Loucy (cell line): ENCODE measurements around the gene PRC1.

ENCODE experiments used
- H2AFZ ChIP-seq: fragments of 200-600 bp; sonication (generic); 2 replicates; pipeline ENCODE4 v1.6.0; 2016; ENCODE audit warnings: antibody characterized with exemption, mild to moderate bottlenecking, low read length, moderate library complexity
- H3F3A ChIP-seq: fragments of 200-600 bp; 2 replicates; pipeline ENCODE4 v1.6.0; 2016; ENCODE audit warnings: antibody characterized with exemption, low read depth, mild to moderate bottlenecking
- H3K27me3 ChIP-seq: fragments of 200-600 bp; sonication (generic); 2 replicates; pipeline ENCODE4 v1.6.1; 2014; ENCODE audit warnings: low read length, mild to moderate bottlenecking; ENCODE audit not compliant: insufficient read depth, poor library complexity, severe bottlenecking
- H3K36me3 ChIP-seq: fragments of 200-600 bp; sonication (generic); 2 replicates; pipeline ENCODE4 v1.6.1; 2016; ENCODE audit warnings: low read length; ENCODE audit not compliant: insufficient read depth
- H3K4me1 ChIP-seq: fragments of 200-600 bp; sonication (generic); 2 replicates; pipeline ENCODE4 v1.5.1; 2014; ENCODE audit warnings: low read length, mild to moderate bottlenecking; ENCODE audit not compliant: insufficient read depth, poor library complexity, severe bottlenecking
- H3K4me2 ChIP-seq: fragments of 200-600 bp; sonication (generic); 2 replicates; pipeline ENCODE4 v1.6.0; 2014; ENCODE audit warnings: antibody characterized with exemption, low read length, low read depth, mild to moderate bottlenecking; ENCODE audit not compliant: poor library complexity, severe bottlenecking
- H3K4me3 ChIP-seq: fragments of 200-600 bp; sonication (generic); 2 replicates; pipeline ENCODE4 v1.5.1; 2014; ENCODE audit warnings: low read length, mild to moderate bottlenecking, mixed read lengths; ENCODE audit not compliant: poor library complexity, severe bottlenecking
- H3K79me2 ChIP-seq: fragments of 200-600 bp; sonication (generic); 2 replicates; pipeline ENCODE4 v1.6.1; 2014; ENCODE audit warnings: low read length; ENCODE audit not compliant: insufficient read depth
- H3K9ac ChIP-seq: fragments of 200-600 bp; sonication (generic); 2 replicates; pipeline ENCODE4 v1.6.0; 2014; ENCODE audit warnings: mild to moderate bottlenecking, low read depth, low read length, moderate library complexity; ENCODE audit not compliant: poor library complexity, severe bottlenecking
- H3K9me2 ChIP-seq: fragments of 200-600 bp; sonication (generic); replicated peaks from 2 replicates; pipeline ENCODE4 v1.6.1; 2016; ENCODE audit warnings: low read depth, low read length, mixed read lengths
- H3K9me3 ChIP-seq: fragments of 200-600 bp; sonication (generic); 2 replicates; pipeline ENCODE4 v1.6.1; 2014; ENCODE audit warnings: mild to moderate bottlenecking, antibody characterized with exemption, low read length, low read depth; ENCODE audit not compliant: insufficient read depth
- H4K20me1 ChIP-seq: fragments of 200-600 bp; sonication (generic); 2 replicates; pipeline ENCODE4 v1.6.0; 2014; ENCODE audit warnings: antibody characterized with exemption, low read length, mild to moderate bottlenecking; ENCODE audit not compliant: insufficient read depth, poor library complexity, severe bottlenecking
- EZH2phosphoT487 ChIP-seq: fragments of 200-600 bp; IDR thresholded peaks from 2 replicates; pipeline ENCODE4 v1.6.1; 2018; ENCODE audit warnings: antibody characterized with exemption, mild to moderate bottlenecking, moderate library complexity, borderline replicate concordance
- TF ChIP-seq, protein P1 (sequence below): fragments of 200-600 bp; sonication (generic); conservative IDR thresholded peaks from 2 replicates; pipeline ENCODE4 v1.5.1; 2014; ENCODE audit warnings: mild to moderate bottlenecking, antibody characterized with exemption, low read length

Gene PRC1

DNA sequence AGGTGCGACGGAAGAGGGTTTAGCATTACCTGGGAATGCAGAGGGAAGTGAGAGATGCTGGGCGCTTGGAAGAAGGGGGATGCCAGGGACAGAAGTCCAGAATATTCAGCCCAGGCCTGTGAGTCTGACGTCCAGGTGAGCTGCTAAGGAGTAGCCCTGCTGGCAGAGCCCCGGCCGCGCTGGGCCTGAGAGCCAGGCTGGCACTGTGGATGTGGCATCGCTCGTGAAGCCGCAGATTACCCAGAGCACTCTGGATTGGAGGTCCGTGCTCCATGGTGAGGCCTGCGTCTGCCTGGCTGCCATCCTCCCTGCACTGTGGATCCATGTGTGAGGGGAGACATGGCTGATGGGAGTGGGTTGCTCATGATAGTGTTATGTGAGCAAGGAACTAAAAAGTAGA is 76.8 kb downstream of the PRC1 start:
- Histone ChIP-seq H4K20me1 (no peaks in the 10 kb centered on the region), H3K9me3 (no peaks in the 10 kb centered on the region), H3K27me3 (no peaks in the 10 kb centered on the region), H3K4me3 (no peak overlapping the region), H3K79me2 (no peaks in the 10 kb centered on the region), H3K9me2 (no peaks in the 10 kb centered on the region), H3K4me2 (no peak overlapping the region), H2AFZ (no peak overlapping the region), H3K9ac (no peak overlapping the region), H3K4me1 (no peaks in the 10 kb centered on the region), H3K36me3 (peaks cover 17% of the 10 kb centered on the region; the same call in 1 of the 2 replicates), H3F3A (no peaks in the 10 kb centered on the region)
- TF ChIP-seq, protein P1, sequence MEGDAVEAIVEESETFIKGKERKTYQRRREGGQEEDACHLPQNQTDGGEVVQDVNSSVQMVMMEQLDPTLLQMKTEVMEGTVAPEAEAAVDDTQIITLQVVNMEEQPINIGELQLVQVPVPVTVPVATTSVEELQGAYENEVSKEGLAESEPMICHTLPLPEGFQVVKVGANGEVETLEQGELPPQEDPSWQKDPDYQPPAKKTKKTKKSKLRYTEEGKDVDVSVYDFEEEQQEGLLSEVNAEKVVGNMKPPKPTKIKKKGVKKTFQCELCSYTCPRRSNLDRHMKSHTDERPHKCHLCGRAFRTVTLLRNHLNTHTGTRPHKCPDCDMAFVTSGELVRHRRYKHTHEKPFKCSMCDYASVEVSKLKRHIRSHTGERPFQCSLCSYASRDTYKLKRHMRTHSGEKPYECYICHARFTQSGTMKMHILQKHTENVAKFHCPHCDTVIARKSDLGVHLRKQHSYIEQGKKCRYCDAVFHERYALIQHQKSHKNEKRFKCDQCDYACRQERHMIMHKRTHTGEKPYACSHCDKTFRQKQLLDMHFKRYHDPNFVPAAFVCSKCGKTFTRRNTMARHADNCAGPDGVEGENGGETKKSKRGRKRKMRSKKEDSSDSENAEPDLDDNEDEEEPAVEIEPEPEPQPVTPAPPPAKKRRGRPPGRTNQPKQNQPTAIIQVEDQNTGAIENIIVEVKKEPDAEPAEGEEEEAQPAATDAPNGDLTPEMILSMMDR = no peak
- no peak for TF ChIP-seq EZH2phosphoT487

DNA sequence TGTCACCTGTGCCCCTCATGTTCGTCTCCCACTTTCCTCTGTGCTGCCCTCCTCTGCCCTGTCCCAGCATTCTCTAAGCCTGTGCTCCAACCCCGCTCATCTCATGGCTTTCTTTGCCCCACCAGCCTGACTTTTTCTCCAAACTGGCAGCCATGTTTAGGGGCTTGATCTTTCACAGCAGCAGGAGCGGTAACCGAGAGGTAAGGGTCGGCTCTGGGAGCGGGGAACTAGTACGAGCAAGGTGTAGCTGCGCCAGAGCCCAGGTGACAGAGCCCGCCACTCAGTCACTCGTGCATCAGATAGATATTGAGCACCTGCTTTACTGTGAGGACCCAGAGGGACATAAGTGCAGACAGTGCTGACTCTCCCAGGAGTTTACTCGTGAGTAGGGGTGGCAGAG is 77.9 kb downstream of the PRC1 start:
- Histone ChIP-seq H3K9me2 (no peaks in the 10 kb centered on the region), H3K36me3 (peaks cover 18% of the 10 kb centered on the region; the same call in 1 of the 2 replicates), H3K9ac (no peak overlapping the region), H3K4me3 (no peak overlapping the region), H3K4me2 (no peak overlapping the region), H3F3A (no peaks in the 10 kb centered on the region), H3K79me2 (no peaks in the 10 kb centered on the region), H3K4me1 (no peaks in the 10 kb centered on the region), H3K27me3 (no peaks in the 10 kb centered on the region), H4K20me1 (no peaks in the 10 kb centered on the region), H2AFZ (no peak overlapping the region), H3K9me3 (no peaks in the 10 kb centered on the region)
- TF ChIP-seq, protein P1 = no peak
- TF ChIP-seq EZH2phosphoT487 = no peak
